Tibial artery (tissue), 4 donors: ENCODE results near the gene PPP1R3A.
"Not testable (repeated sequence)": the region's sequence is repeated elsewhere in the genome, so short reads cannot be mapped to it uniquely, and the experiment has no call there.

Source experiments
- DNase-seq, 2 donors: peaks; one replicate each; pipeline ENCODE4 v3.0.0-alpha.2; 2019
- H3K27ac ChIP-seq, 2 donors: fragments of 200-600 bp; sonication (generic) in 1 of 2; 1 replicate in 1 of 2; 2 replicates in 1 of 2; pipeline ENCODE4 v1.5.1; 2018 to 2019; ENCODE audit warnings: mild to moderate bottlenecking in 1 of 2
- H3K27me3 ChIP-seq, 2 donors: fragments of 200-600 bp; sonication (generic) in 1 of 2; one replicate each; pipeline versions ENCODE4 v1.5.1 to v1.6.0; 2016 to 2019
- H3K36me3 ChIP-seq, 3 donors: fragments of 200-600 bp; sonication (generic) in 2 of 3; one replicate each; pipeline ENCODE4 v1.5.1; 2016 to 2019; ENCODE audit warnings: mild to moderate bottlenecking in 2 of 3
- H3K4me1 ChIP-seq, 4 donors: fragments of 200-600 bp; sonication (generic) in 2 of 4; 1 replicate in 3 of 4; 2 replicates in 1 of 4; pipeline ENCODE4 v1.5.1; 2016 to 2019
- H3K4me3 ChIP-seq, 2 donors: fragments of 200-600 bp; sonication (generic) in 1 of 2; 1 replicate in 1 of 2; 2 replicates in 1 of 2; pipeline ENCODE4 v1.5.1; 2018 to 2019; ENCODE audit warnings: mild to moderate bottlenecking in 2 of 2
- H3K9me3 ChIP-seq, 3 donors: fragments of 200-600 bp; sonication (generic) in 1 of 3; one replicate each; pipeline ENCODE4 v1.5.1; 2016 to 2019
- CTCF ChIP-seq, 2 experiments: fragments of 200-600 bp in 1 of 2; fragments of 450-650 bp in 1 of 2; IDR thresholded peaks; one replicate each; pipeline ENCODE4 v1.5.1; 2017 to 2019; ENCODE audit warnings: antibody characterized with exemption in 2 of 2, mild to moderate bottlenecking in 1 of 2, moderate library complexity in 1 of 2
- intact Hi-C: fragments of 100-400 bp; cut with DNase I; formaldehyde crosslinking; loops from one replicate; pipeline ENCODE4 v1.15.0; 2023; ENCODE audit warnings: low total_unique reads

Gene PPP1R3A

GRCh38 chr7:113945018-113945938 lies 26.5 kb upstream of the PPP1R3A start:
- Histone ChIP-seq H3K4me3 (no peak overlapping the region), H3K36me3 (no peaks in the 10 kb centered on the region), H3K4me1 (no peaks in the 10 kb centered on the region), H3K27me3 (no peaks in the 10 kb centered on the region), H3K9me3 (no peaks in the 10 kb centered on the region), H3K27ac (no peak overlapping the region)
- intact Hi-C loops, result no loop called here
- DNase-seq, result no peak
- TF ChIP-seq CTCF (IDR thresholded peaks at IDR 0.05), result no peak

GRCh38 chr7:113936982-113937381 lies 18.2 kb upstream of the PPP1R3A start:
- DNase-seq, result no peak
- no peak for TF ChIP-seq CTCF (IDR thresholded peaks at IDR 0.05)
- H3K4me3 ChIP-seq, result no peak overlapping the region
- no peaks in the 10 kb centered on the region for H3K36me3 ChIP-seq
- no peaks in the 10 kb centered on the region for H3K4me1 ChIP-seq
- intact Hi-C loops, result no loop called here
- H3K27me3 ChIP-seq, result no peaks in the 10 kb centered on the region
- no peaks in the 10 kb centered on the region for H3K9me3 ChIP-seq
- H3K27ac ChIP-seq, result no peak overlapping the region

GRCh38 chr7:113936535-113936934 lies 17.7 kb upstream of the PPP1R3A start:
- intact Hi-C loops, result no loop called here
- TF ChIP-seq CTCF (IDR thresholded peaks at IDR 0.05), result no peak
- no peak for DNase-seq
- no peaks in the 10 kb centered on the region for H3K9me3 ChIP-seq
- no peaks in the 10 kb centered on the region for H3K36me3 ChIP-seq
- no peaks in the 10 kb centered on the region for H3K27me3 ChIP-seq
- H3K4me3 ChIP-seq, result no peak overlapping the region
- H3K27ac ChIP-seq, result no peak overlapping the region
- H3K4me1 ChIP-seq, result no peaks in the 10 kb centered on the region

GRCh38 chr7:113929389-113929788 lies 10.6 kb upstream of the PPP1R3A start:
- peak in 1 of 2 donors; percentile 60 for DNase-seq
- intact Hi-C loops, H3K4me1 ChIP-seq, H3K4me3 ChIP-seq, H3K27ac ChIP-seq, H3K27me3 ChIP-seq, H3K9me3 ChIP-seq, H3K36me3 ChIP-seq: not testable (repeated sequence)

GRCh38 chr7:113928112-113928511 lies 9.3 kb upstream of the PPP1R3A start:
- no peaks in the 10 kb centered on the region for H3K4me1 ChIP-seq
- intact Hi-C loops, result no loop called here
- no peaks in the 10 kb centered on the region for H3K27me3 ChIP-seq
- DNase-seq, result no peak
- no peak overlapping the region for H3K4me3 ChIP-seq
- no peaks in the 10 kb centered on the region for H3K36me3 ChIP-seq
- no peaks in the 10 kb centered on the region for H3K9me3 ChIP-seq
- no peak overlapping the region for H3K27ac ChIP-seq
- TF ChIP-seq CTCF (IDR thresholded peaks at IDR 0.05), result no peak

GRCh38 chr7:113922049-113922448 lies 3.2 kb upstream of the PPP1R3A start:
- DNase-seq, result no peak
- no peak for TF ChIP-seq CTCF (IDR thresholded peaks at IDR 0.05)

More at GRCh38 chr7:113922049-113922448, 3.2 kb upstream of the PPP1R3A start:
- no peak overlapping the region for H3K27ac ChIP-seq
- no peaks in the 10 kb centered on the region for H3K27me3 ChIP-seq
- no peak overlapping the region for H3K4me3 ChIP-seq
- no peaks in the 10 kb centered on the region for H3K36me3 ChIP-seq
- no peaks in the 10 kb centered on the region for H3K9me3 ChIP-seq
- H3K4me1 ChIP-seq, result no peaks in the 10 kb centered on the region
- intact Hi-C loops, result no loop called here
